ENCODE measurements around the gene FAM118B. TPM values are rescaled to one million over a fixed set of nuclear protein-coding genes. Genes with fewer than 3 reads are reported as not detected.
"Not testable (repeated sequence)": the region's sequence is repeated elsewhere in the genome, so short reads cannot be mapped to it uniquely, and the experiment has no call there.

FAM118B gene
- total RNA-seq, 2 donors from 2014 or later = 6.5 to 12.5 TPM

DNA sequence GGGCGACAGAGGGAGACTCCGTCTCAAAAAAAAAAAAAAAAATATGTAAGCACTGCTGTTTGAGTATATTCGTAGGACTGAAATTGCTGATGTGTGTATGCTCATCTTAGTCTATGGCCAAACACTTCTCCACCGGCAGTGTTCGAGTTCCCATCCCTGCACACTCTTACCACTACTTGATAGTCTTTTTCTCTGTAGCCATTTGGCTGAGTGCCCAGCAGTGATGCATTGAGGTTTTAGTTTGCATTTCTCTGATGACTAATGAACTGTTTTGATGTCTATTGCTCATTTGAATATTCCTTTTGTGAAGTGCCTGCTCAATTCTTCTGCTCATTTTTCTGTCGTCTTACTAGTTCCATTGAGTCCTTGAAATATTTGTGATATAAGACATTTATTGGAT lies 73.2 kb downstream of the FAM118B start:
- H3K4me3 Mint-ChIP-seq = peak overlapping the region; percentile 97
- ATAC-seq (replicated peaks) = peak; percentile 73
- peak overlapping the region; percentile 81 for H3K27ac Mint-ChIP-seq
- no peaks in the 10 kb centered on the region for H3K27me3 Mint-ChIP-seq
- peaks cover 23% of the 10 kb centered on the region for H3K4me1 Mint-ChIP-seq
- no peaks in the 10 kb centered on the region for H3K9me3 Mint-ChIP-seq
- peaks cover 24% of the 10 kb centered on the region for H3K36me3 Mint-ChIP-seq (ENCODE audit: low read depth)

DNA sequence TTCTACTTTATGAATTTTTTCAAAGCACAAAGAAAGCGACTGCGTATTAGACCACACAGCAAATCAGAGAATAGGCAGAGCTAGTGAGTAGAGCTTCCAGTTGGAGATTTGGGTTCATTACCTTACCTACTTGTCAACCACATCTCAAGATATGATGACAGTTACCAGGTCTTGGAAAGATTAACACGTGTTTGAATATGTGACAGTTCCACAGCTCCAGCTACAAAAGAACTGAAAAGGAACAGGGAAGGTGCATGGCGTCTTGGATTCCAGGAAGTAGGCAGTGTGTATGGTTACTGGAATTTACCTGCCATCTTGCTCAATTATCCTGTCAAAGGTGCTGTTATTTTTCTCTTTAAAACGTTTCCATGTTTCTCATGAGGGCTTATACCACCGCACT lies 76.7 kb downstream of the FAM118B start:
- no peaks in the 10 kb centered on the region for H3K27me3 Mint-ChIP-seq
- H3K36me3 Mint-ChIP-seq (ENCODE audit: low read depth) = peaks cover 51% of the 10 kb centered on the region
- no peak overlapping the region for H3K4me3 Mint-ChIP-seq
- no peaks in the 10 kb centered on the region for H3K9me3 Mint-ChIP-seq
- H3K4me1 Mint-ChIP-seq = peaks cover 13% of the 10 kb centered on the region
- no peak for ATAC-seq (replicated peaks)
- H3K27ac Mint-ChIP-seq = no peak overlapping the region

DNA sequence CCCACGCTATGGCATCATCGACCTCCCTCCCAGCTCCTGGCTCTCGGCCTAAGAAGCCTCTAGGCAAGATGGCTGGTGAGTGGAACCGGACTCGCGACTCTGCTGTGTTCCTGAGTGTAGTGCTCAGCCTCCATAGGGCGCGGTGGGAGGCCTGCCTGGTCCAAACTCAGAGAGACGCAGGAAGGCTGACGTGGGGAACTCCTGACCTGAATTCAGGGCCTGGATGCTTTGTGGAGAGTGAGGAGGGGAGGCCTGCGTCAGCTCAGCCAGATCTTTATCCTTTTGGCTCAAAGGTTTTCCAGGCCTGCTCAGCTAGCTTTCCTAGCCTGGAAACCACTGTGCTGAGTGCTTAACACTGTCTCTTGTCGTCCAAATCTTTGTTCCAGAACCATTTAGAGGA lies 79.3 kb downstream of the FAM118B start:
- no peak for ATAC-seq (replicated peaks)
- no peak overlapping the region for H3K4me3 Mint-ChIP-seq
- no peaks in the 10 kb centered on the region for H3K27me3 Mint-ChIP-seq
- H3K4me1 Mint-ChIP-seq = peaks cover 11% of the 10 kb centered on the region
- H3K9me3 Mint-ChIP-seq = no peaks in the 10 kb centered on the region
- peaks cover 59% of the 10 kb centered on the region for H3K36me3 Mint-ChIP-seq (ENCODE audit: low read depth)
- H3K27ac Mint-ChIP-seq = no peak overlapping the region

DNA sequence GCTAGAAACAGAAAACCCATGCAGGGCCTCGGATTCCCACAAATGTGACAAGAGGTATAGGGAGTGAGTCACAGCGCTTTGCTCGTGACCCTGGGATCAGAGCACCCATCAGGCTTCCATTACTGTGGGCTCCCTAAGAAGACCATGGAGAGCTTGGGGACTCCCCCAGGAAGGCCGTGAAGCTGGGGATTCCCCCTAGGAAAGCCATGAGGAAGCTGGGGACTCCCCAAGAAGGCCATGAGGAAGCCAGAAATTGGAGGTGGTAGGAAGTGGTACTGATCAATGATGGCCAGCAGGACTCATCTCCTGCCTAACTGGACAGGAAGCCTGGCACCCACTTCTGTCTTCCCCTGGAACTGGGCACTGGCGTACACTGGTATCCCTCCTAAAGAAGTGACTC lies 82.1 kb downstream of the FAM118B start:
- Mint-ChIP-seq H3K27ac (peak overlapping the region; percentile 74), H3K36me3 (ENCODE audit: low read depth) (peaks cover 70% of the 10 kb centered on the region), H3K9me3 (no peaks in the 10 kb centered on the region), H3K4me3 (no peak overlapping the region), H3K27me3 (no peaks in the 10 kb centered on the region), H3K4me1 (peaks cover 11% of the 10 kb centered on the region)
- peak; percentile 87 for ATAC-seq (replicated peaks)

DNA sequence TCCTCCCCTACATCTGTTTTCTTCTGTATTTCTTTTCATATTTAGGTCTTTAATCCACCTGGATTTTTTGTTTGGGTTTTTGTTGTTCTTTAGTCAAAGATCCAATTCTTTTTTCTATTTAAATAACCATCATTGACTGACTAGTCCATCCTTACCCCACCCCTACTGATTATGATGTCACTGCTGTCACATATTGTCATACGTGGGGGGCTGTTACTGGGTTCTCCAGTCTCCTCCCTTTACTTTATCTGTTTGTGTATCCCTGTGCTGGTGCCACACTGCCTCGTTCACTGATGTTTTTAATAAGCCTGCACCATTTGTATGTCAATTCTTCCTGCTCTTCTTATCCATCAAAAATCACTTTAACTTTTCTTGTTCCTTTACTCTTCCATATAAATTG lies 85.4 kb downstream of the FAM118B start:
- peaks cover 53% of the 10 kb centered on the region for H3K36me3 Mint-ChIP-seq (ENCODE audit: low read depth)
- no peak for ATAC-seq (replicated peaks)
- H3K4me1 Mint-ChIP-seq = peaks cover 11% of the 10 kb centered on the region
- H3K9me3 Mint-ChIP-seq = no peaks in the 10 kb centered on the region
- H3K27ac Mint-ChIP-seq = peak overlapping the region; percentile 12
- no peak overlapping the region for H3K4me3 Mint-ChIP-seq
- H3K27me3 Mint-ChIP-seq = no peaks in the 10 kb centered on the region

DNA sequence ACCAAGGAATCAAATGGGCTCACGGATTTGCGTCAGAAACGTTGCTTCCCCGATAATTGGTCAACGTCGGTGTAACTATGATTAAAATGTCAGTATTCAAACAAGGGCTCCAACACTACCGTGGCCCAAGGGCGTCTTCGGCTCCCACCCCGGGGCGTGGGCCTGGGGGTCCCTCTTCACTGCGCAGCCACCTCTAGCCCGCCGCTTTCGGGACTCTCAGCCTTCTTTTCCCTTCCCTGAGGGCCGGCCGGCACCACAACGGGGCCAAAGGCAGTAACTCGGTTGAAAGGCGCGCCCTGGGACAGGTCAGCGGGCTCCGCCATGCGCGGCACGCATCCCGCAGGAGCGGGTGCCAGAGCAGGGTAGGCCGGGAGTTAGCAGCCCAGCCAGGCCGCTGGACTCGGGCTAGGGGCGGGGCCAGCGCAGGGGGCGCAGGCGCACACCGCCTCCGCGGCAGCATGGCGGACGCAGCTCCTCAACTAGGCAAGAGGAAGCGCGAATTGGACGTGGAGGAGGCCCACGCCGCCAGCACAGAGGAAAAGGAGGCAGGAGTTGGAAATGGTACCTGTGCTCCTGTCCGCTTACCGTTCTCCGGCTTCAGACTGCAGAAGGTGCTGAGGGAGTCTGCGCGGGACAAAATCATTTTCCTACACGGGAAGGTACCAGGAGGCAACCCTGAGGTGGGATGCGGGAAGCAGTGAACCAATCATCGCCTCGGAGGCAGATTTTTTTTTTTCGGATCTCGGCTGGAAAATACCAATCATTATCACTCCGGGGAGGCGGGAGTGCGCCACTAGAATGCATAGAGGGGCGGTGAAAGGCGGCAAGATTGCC lies 92.3 kb downstream of the FAM118B start, which contains the start of gene DCPS:
Gene DCPS (plus strand): TSS at position 438 of the 834 bp plus-strand sequence. CDS start 21 bp downstream, at position 459.
- Mint-ChIP-seq H3K9me3 (no peaks in the 10 kb centered on the region), H3K36me3 (ENCODE audit: low read depth) (peaks cover 60% of the 10 kb centered on the region), H3K4me3 (peak within 1 kb of the TSS; percentile 99), H3K27ac (peak within 1 kb of the TSS; percentile 97), H3K4me1 (peaks cover 16% of the 10 kb centered on the region), H3K27me3 (no peaks in the 10 kb centered on the region)
- ATAC-seq (replicated peaks) = peak; percentile 95

DNA sequence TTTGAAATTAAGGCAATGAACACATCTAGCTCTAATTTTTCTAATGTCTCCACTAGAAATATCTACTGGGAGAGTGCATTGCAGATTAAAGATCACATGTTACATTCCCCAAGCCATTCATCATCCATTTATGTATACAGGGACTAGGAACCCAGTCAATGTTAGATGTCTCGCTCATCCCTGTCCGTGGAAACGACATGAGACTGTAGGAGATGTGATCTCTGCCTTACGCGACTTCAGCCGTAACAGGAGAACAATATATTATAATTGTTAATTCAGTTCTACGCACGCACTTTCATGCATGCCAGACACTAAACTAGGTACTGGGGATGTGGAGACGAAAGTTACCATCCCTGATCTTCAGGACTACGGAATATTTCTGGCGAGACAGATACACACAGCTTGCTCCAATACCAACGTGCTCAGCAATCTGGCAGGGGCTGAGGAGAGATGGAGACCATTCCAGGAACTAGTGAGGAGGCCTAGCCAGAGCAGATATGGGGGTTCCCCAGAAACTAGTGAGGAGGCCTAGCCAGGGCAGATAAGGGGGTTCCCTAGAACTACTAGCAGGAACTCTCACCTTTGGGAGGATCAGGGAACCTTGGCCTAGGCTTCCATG lies 93.0 kb downstream of the FAM118B start:
- peaks cover 16% of the 10 kb centered on the region for H3K4me1 Mint-ChIP-seq
- peak; percentile 33 for ATAC-seq (replicated peaks)
- H3K9me3 Mint-ChIP-seq = no peaks in the 10 kb centered on the region
- peaks cover 60% of the 10 kb centered on the region for H3K36me3 Mint-ChIP-seq (ENCODE audit: low read depth)
- peak overlapping the region; percentile 99 for H3K4me3 Mint-ChIP-seq
- H3K27ac Mint-ChIP-seq = peak overlapping the region; percentile 97
- no peaks in the 10 kb centered on the region for H3K27me3 Mint-ChIP-seq

DNA sequence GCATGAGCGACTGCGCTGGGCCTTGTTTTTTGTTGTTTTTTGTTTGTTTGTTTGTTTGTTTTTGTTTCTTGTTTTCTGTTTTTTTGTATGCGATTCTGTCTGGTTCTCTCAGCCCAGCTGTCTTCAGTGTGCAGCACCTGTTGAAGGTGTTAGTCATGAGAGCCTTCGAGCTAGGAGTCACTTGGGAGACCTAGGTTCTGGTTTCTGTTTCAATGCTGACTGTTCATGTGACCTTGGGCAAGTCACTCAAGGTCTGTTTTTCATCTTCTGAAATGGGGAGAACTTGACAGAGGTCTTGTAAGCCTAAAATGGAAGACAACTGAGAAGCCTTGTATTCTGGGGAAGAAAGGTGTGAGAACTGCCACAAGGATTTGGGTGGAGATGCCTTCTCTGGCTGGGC lies 94.1 kb downstream of the FAM118B start:
- Mint-ChIP-seq H3K9me3 (no peaks in the 10 kb centered on the region), H3K36me3 (ENCODE audit: low read depth) (peaks cover 71% of the 10 kb centered on the region), H3K27me3 (no peaks in the 10 kb centered on the region), H3K4me3 (peak overlapping the region; percentile 99), H3K27ac (peak overlapping the region; percentile 65), H3K4me1 (peaks cover 22% of the 10 kb centered on the region)
- peak; percentile 61 for ATAC-seq (replicated peaks)

DNA sequence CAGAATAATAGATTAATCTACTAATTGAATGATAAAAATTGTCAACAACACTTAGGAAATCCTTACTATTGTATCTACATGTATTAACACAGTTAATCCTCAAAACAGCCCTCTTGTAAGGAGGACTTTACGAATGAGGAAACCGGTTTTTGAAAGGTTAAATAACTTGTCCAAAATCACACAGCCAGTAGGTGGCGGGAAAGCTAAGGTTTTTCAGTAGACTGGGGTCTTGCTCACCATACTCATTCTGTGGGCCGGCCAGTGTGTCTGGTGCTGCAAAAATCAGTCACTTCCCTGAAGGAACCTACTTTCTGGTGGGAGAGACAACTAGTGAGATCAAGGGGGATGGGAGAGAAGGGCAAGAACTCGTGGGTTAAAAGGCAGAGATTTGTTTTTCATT lies 96.1 kb downstream of the FAM118B start:
- peaks cover 80% of the 10 kb centered on the region for H3K36me3 Mint-ChIP-seq (ENCODE audit: low read depth)
- ATAC-seq (replicated peaks) = no peak
- H3K4me3 Mint-ChIP-seq = no peak overlapping the region
- no peaks in the 10 kb centered on the region for H3K9me3 Mint-ChIP-seq
- no peaks in the 10 kb centered on the region for H3K27me3 Mint-ChIP-seq
- no peak overlapping the region for H3K27ac Mint-ChIP-seq
- H3K4me1 Mint-ChIP-seq = peaks cover 29% of the 10 kb centered on the region

DNA sequence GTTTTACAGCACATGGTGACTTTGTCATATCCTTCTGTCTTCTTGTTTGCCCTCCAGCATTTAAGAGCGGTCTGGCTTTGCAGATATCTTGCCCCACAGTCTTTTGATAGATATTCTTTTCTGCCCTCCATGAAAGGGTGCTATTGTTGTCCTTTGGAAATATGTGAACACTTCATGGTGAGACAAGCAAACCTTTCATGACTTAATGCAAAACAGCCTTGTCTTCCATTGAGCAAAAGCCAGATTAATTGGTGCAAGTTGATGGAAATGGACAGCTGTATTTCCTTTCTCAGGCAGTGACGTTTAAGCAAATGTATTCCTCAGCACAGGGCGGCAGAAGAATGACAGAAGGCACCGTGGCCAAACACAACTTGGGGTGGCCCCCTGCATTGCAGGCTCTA lies 96.7 kb downstream of the FAM118B start:
- no peak overlapping the region for H3K27ac Mint-ChIP-seq
- no peak overlapping the region for H3K4me3 Mint-ChIP-seq
- no peak for ATAC-seq (replicated peaks)
- H3K4me1 Mint-ChIP-seq = peaks cover 29% of the 10 kb centered on the region
- H3K36me3 Mint-ChIP-seq (ENCODE audit: low read depth) = peaks cover 80% of the 10 kb centered on the region
- no peaks in the 10 kb centered on the region for H3K9me3 Mint-ChIP-seq
- H3K27me3 Mint-ChIP-seq = no peaks in the 10 kb centered on the region

DNA sequence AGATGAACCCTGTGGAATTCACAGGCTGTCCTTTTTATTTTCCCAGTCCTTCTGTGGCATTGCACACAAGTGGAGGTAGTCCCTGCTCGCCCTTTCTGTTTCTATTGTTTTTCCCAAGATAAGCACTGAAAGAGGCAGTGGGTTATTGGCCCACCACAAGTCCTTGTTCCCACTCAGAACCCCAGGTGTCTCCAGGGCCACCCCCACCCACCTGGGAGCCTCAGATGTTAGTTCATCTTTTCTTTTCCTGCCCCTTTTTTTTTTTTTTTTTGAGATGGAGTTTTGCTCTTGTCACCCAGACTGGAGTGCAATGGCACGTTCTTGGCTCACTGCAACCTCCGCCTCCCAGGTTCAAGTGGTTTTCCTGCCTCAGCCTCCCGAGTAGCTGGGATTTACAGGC lies 97.2 kb downstream of the FAM118B start:
- Mint-ChIP-seq H3K4me1 (peaks cover 29% of the 10 kb centered on the region), H3K36me3 (ENCODE audit: low read depth) (peaks cover 80% of the 10 kb centered on the region)
- not testable (repeated sequence) for H3K9me3 Mint-ChIP-seq; H3K27ac Mint-ChIP-seq; H3K4me3 Mint-ChIP-seq; H3K27me3 Mint-ChIP-seq; ATAC-seq (replicated peaks)

DNA sequence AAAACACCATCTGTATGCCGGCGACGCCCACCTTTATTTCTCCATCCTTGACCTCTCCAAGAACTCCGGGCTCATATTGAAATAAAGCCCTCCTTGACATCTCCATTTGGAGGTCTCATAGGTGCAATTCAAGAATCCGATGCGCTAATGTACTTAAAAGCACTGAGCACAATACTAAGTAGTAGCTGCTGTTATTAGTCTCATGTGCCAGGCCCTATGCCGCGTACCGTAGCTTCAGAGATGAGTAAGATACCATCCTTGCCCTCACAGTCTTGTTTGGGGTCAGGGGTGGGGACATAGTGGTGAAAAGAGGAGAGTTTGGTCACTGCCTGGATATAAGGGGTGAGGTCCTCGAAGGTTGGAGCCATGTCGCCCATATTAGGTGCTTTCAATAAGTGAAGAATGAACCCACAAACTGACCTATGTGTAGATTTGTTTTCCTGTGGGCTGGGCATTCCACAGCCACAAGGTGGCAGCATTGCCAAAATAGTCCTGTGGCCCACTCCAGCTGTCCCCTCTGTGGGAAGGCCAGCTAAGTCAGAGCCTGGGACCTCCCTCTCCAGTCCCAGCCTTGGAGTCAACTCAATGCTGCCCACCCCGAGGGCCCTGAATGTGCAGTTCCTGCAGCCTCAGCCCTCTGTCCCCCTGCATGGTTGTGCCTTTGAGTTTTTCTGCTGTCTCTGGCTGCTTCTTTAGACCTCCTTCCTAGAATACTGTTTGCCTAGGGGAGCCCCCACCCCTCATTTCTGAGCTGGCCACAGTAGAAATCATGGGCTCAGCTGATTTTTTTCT lies 98.8 kb downstream of the FAM118B start:
- Mint-ChIP-seq H3K4me1 (peaks cover 24% of the 10 kb centered on the region), H3K27ac (peak overlapping the region; percentile 13), H3K27me3 (no peaks in the 10 kb centered on the region), H3K4me3 (no peak overlapping the region), H3K36me3 (ENCODE audit: low read depth) (peaks cover 80% of the 10 kb centered on the region), H3K9me3 (no peaks in the 10 kb centered on the region)
- ATAC-seq (replicated peaks) = peak; percentile 68

DNA sequence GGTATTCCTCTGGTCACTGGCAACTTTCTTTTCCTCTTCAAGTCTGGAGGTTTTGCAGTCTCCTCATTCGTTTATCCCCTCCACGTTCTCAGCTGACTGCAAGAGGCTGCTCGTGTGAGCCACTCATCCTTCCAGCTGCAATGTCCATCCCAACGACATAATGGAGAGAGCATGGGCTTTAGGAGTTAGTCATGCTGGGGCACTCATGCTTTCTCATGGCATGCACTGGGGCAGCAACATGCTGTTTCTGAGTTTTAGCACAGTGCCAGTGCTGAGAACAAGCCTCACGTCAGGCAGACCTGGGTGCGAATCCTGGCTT lies 99.4 kb downstream of the FAM118B start:
- no peak for ATAC-seq (replicated peaks)
- Mint-ChIP-seq H3K27me3 (no peaks in the 10 kb centered on the region), H3K4me1 (peaks cover 19% of the 10 kb centered on the region), H3K9me3 (no peaks in the 10 kb centered on the region), H3K4me3 (no peak overlapping the region), H3K27ac (no peak overlapping the region), H3K36me3 (ENCODE audit: low read depth) (peaks cover 80% of the 10 kb centered on the region)

DNA sequence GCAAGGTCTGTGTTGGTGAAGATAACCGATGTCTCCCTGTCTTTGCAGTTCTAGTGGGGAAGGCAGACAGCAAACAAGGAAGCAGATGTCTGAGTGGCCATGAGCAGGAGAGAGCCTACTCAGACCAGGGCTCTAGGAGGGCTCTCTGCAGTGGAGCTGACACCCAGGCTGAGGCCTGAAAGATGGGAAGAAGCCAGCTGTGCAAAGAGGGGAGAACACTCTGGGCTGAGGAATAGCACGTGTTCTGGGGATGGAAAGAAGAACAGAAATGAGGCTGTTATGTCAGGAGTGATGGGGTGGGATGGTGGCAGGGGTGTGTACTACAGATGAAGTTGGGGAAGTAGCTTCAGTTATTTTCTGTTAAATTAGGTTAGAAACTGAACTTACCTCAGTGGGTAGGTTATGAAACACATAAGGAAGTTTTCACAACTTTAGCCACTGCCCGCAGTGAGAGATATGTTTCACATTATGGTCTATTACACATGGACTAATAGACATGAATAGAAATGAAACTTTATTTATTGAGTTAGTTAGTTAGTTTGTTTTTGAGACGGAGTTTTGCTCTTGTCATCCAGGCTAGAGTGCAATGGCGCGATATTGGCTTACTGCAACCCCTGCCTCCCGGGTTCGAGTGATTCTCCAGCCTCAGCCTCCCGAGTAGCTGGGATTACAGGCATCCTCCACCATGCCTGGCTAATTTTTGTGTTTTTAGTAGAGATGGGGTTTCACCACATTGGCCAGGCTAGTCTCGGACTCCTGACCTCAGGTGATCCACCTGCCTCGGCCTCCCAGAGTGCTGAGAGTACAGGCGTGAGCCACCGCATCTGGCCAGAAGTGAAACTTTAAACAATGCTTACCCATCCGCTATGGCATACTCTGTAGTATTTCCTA lies 100.1 kb downstream of the FAM118B start:
- H3K4me1 Mint-ChIP-seq = peaks cover 24% of the 10 kb centered on the region
- H3K36me3 Mint-ChIP-seq (ENCODE audit: low read depth) = peaks cover 83% of the 10 kb centered on the region
- no peaks in the 10 kb centered on the region for H3K27me3 Mint-ChIP-seq
- no peak for ATAC-seq (replicated peaks)
- H3K9me3 Mint-ChIP-seq = no peaks in the 10 kb centered on the region
- no peak overlapping the region for H3K27ac Mint-ChIP-seq
- H3K4me3 Mint-ChIP-seq = no peak overlapping the region

Data from activated T-helper 17 cell treated with anti-CD3 and anti-CD28 coated beads, Interleukin-2, amount 50 U/mL, for 72 hours (primary cell).